ENCODE results near the gene JMJD7.

The JMJD7 gene

GRCh38 chr15:41866872-41867579, 39.1 kb downstream of the JMJD7 start:
- DNase-seq (ENCODE audit: low read depth), result no peak

- DNase-seq (ENCODE audit: low read depth), result no peak
Measured at GRCh38 chr15:41868321-41868720, 40.4 kb downstream of the JMJD7 start.

GRCh38 chr15:41869770-41870688, 42.1 kb downstream of the JMJD7 start:
- DNase-seq (ENCODE audit: low read depth), result no peak

DNA sequence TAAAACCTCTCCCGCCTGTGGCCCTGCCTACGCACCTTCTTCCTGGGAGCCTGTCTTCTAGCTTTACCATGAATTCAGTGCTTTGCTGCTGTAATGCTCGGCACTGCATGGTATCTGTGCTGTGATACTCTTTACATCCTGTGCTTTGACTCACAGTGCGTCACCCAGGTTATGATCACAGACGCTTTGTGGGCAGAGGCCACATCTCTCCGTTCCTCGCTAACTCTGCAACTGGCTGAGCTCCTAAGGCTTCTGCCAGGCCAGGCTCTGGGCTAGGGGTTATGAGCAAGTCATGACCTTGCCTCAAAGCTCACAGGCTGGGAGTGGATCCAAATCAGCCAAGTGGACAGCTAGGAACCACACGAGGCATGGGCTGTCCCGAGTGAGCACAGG, 42.8 kb downstream of the JMJD7 start:
- peak; percentile 45 for DNase-seq (ENCODE audit: low read depth)

DNA sequence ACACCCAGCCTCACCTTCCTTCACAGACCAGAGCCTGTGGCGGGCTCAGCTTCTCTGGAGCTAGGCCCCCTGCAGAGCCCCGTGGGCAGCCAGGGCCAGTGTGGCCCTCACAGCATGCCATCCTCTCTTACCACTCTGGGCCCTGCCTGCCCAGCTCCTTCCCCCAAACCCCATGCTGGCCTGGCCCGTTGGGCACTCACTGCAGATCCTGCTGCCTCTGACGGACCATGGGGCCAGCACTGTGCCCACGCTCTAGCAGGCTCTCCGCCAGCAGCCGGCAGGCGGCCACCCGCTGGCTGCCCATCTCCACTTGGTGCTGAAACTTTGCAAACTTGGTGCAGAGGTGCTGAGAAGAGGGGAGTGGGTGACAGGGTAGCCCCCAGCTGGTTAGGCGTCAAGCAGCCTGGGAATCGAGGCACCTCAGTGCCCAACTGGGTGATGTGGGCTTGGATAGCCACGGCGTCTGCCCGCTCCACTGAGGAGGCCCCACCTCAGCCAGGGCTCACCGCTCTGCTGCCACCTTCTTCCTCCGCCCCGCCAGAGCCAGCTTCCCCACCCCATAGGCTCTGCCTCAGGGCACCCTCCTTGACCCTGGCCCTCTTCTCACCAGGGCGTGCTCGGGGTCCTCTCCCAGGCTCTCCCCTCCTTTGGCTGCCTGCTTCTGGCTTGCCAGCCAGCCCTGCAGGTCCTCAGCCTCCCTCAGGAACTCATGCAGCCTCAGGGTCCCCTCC, 43.4 kb downstream of the JMJD7 start:
- no peak for DNase-seq (ENCODE audit: low read depth)

DNA sequence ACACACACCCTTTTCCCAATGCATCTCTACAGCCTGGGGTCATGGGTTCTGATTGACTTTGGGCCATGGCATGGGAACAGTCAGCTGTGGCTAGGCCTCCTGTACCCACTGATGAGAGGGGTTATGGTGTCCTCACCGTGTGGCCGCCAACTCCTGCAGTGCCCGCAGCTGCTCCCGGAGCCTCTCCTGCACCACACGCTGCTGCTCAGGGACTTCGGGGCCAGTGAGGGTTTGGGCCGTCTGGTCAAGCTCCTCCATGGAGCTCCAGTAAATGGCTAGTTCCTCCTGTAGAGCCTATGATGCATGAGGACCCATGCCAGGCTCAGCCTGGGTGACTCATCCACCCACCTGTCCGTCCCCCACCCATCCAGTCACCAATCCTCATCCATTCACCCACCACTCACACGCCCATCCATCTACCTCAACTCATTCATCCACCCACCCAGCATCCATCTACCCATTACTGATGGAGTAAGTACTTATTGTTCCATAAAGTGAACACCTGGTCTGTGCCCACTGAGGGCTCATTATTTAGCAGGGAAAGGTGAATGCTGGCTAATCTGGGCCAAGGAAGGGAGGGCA, 44.4 kb downstream of the JMJD7 start:
- DNase-seq (ENCODE audit: low read depth), result no peak

DNA sequence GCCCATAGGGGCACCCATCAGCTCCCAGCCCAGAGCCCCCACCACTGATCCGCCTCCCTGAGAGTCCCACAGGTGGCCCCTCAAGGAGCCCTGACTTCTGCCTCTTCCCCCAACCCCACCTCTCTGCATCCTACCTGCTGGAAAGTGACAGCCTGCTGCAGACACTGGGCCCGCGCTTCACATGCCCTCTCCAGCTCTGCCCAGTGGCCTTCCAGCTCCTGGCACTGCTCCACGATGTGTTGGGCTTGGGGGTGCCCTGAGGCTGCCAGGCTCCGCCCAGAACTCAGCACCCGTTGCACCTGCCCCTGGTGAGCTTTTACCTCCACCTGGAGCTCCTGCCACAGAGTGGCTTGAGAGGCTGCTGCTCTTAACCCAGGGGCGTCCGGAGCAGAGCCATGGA, 45.8 kb downstream of the JMJD7 start:
- DNase-seq (ENCODE audit: low read depth), result no peak

- no peak for DNase-seq (ENCODE audit: low read depth)
Measured at GRCh38 chr15:41874736-41875135, 46.8 kb downstream of the JMJD7 start.

GRCh38 chr15:41876007-41876406, 48.1 kb downstream of the JMJD7 start:
- DNase-seq (ENCODE audit: low read depth), result no peak

DNA sequence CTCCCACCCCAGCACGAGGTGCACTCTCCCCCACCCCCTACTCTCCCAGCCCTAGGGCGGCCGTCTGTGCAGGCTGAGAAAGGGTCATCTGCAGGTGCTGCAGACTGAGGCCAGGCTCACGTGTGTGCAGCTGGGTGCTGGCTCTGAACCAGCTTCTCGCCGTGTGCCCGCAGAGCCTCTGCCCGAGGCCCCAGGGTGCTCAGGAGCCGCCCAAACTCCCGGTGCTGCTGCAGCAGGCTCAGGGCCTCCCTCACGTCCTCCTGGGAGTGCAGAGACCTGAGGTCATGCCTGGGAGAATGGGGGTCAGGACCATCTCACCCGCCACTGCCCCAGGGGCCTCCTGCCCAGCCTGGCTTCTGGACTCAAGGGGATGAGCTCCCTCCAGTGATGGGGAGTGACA, 48.8 kb downstream of the JMJD7 start:
- no peak for DNase-seq (ENCODE audit: low read depth)

DNA sequence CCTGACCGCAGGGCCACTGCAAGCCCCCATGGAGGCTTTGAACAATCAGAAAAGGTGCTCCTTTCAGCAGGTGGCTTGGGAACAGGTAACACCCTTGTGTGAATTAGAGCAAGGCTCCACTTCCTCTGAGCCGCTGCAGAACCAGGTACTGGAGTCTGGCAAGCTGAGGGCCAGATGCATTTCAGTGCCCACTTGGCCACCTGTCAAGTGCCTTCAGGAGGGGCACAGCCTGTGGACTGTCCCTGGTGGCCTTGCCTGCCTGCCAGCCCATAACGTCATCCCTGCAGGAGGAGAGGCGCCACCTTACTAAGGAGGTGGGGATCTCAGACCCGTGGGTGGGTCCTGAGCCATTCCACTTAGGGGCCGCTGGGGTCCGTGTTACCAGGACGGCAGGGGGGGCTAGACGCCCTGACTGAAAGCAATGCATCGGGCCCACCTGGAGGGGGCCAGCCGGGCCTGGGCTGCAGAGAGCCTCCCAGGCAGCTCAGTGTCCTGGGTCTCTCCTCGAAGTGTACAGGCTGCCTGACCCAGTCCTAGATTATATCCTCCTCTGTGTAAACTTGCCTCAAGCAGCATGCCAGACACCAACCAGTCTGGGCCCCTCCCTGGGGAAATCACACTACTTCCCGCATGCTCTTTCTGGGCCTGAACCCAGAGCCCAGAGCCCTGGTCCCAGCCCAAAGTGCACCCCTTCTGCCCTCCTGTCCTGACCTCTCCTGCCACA, 49.9 kb downstream of the JMJD7 start:
- no peak for DNase-seq (ENCODE audit: low read depth)

DNA sequence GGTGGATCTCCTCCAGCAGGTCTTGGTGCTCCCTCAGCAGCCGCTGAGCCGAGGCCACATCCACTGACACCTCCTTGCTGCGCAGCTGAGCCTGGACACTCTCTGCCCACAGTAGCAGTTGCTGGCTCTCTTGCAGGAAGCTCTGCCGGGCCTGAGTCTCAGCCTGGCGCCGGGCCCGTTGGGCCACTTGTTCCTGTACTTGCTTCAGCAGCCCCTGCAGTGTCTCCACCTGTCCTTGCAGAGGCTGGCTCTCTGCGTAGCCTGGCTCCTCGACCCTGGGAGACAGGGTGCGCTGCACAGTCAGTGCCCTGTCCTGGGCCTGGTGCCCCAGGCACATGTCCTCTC, 50.4 kb downstream of the JMJD7 start:
- DNase-seq (ENCODE audit: low read depth), result no peak

- no peak for DNase-seq (ENCODE audit: low read depth)
Measured at GRCh38 chr15:41879321-41879845, 51.5 kb downstream of the JMJD7 start.

- DNase-seq (ENCODE audit: low read depth), result no peak
Measured at GRCh38 chr15:41880156-41880877, 52.4 kb downstream of the JMJD7 start.

GRCh38 chr15:41881086-41881485, 53.2 kb downstream of the JMJD7 start:
- DNase-seq (ENCODE audit: low read depth), result no peak

GRCh38 chr15:41881550-41881919, 53.6 kb downstream of the JMJD7 start:
- DNase-seq (ENCODE audit: low read depth), result no peak

GRCh38 chr15:41881920-41882688, 54.2 kb downstream of the JMJD7 start:
- DNase-seq (ENCODE audit: low read depth), result no peak

- DNase-seq (ENCODE audit: low read depth), result no peak
Measured at GRCh38 chr15:41882689-41883483, 55.0 kb downstream of the JMJD7 start.

DNA sequence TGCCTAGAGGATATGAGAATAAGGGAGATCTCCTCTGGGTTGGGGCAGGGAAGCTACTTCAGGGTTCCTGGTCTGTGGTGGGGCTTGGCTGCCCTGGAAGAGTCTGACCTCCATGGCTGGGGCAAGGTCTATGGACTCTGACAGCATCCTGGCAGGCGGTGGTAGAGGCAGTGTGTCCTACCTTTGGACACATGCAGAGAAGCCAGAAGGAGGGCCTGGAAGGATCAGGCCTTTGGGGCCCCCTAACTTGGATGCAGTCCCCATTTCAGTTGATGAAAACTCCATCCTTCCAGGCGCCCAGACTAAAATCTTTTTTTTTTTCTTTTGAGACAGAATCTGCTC, 55.6 kb downstream of the JMJD7 start:
- no peak for DNase-seq (ENCODE audit: low read depth)

All from activated T-helper 1 cell treated with Interleukin-2 at 50 U/mL for 16 hours (primary cell).